OCI-LY7 (cell line): Measurements from ENCODE around the gene NTSR1. TPM values are rescaled to one million over a fixed set of nuclear protein-coding genes. Genes with fewer than 3 reads are reported as not detected.
A peak's percentile ranks its signal among the peaks of the same experiment; 100 is the strongest.

Source experiments
- Bru-seq: library from RNA; stranded (reverse); fragments of 400-500 nt; gene quantifications from one replicate; lab custom pipeline; 2021; lab: Mats Ljungman, UMichigan
- BruChase-seq, 2 experiments: library from RNA; stranded (reverse); fragments of 400-500 nt; gene quantifications; one replicate each; lab custom pipeline; 2021; lab: Mats Ljungman, UMichigan
- BruUV-seq: library from RNA; stranded (reverse); fragments of 400-500 nt; replicated peaks from 2 replicates; lab custom pipeline; 2021; lab: Mats Ljungman, UMichigan
- CTCF ChIA-PET: fragments of 300-600 bp; sonication (Branson Sonifier 250); formaldehyde crosslinking; loops from one replicate; lab custom pipeline; 2022; ENCODE audit warnings: antibody characterized with exemption; ENCODE audit not compliant: unreplicated experiment; lab: Charles Lee
- POLR2A ChIA-PET: fragments of 300-600 bp; sonication (Branson Sonifier 250); formaldehyde crosslinking; loops from one replicate; lab custom pipeline; 2022; ENCODE audit warnings: antibody characterized with exemption; lab: Charles Lee
- DNase-seq: peaks from one replicate; pipeline ENCODE4 v3.0.0-alpha.2; 2015; ENCODE audit warnings: low spot score
- H2AFZ ChIP-seq: fragments of 200-600 bp; sonication (generic), shearing (Covaris generic); 2 replicates; pipeline ENCODE4 v1.6.1; 2014; ENCODE audit warnings: mild to moderate bottlenecking, antibody characterized with exemption, low read length, moderate library complexity
- H3K27ac ChIP-seq: fragments of 200-600 bp; sonication (generic); 2 replicates; pipeline ENCODE4 v1.5.1; 2014; ENCODE audit warnings: mixed run types, low read depth, mild to moderate bottlenecking, moderate library complexity, low read length, inconsistent platforms; ENCODE audit not compliant: poor library complexity, severe bottlenecking
- H3K36me3 ChIP-seq: fragments of 200-600 bp; sonication (generic); 2 replicates; pipeline ENCODE4 v1.6.1; 2014; ENCODE audit warnings: mild to moderate bottlenecking, antibody characterized with exemption, low read length, moderate library complexity, mixed read lengths; ENCODE audit not compliant: insufficient read depth
- H3K4me1 ChIP-seq: fragments of 200-600 bp; sonication (generic); 2 replicates; pipeline ENCODE4 v1.5.1; 2014; ENCODE audit warnings: mild to moderate bottlenecking, low read length; ENCODE audit not compliant: insufficient read depth, poor library complexity, severe bottlenecking
- H3K4me2 ChIP-seq: fragments of 200-600 bp; sonication (generic); 2 replicates; pipeline ENCODE4 v1.6.1; 2014; ENCODE audit warnings: mild to moderate bottlenecking, low read length
- H3K4me3 ChIP-seq: fragments of 200-600 bp; sonication (generic); 2 replicates; pipeline ENCODE4 v1.5.1; 2014; ENCODE audit warnings: mild to moderate bottlenecking, low read depth, low read length; ENCODE audit not compliant: poor library complexity, severe bottlenecking
- H3K79me2 ChIP-seq: fragments of 200-600 bp; sonication (generic); 2 replicates; pipeline ENCODE4 v1.6.1; 2016; ENCODE audit warnings: low read depth, mild to moderate bottlenecking, low read length, moderate library complexity, mixed read lengths; ENCODE audit not compliant: insufficient read depth
- H3K9me2 ChIP-seq: fragments of 200-600 bp; sonication (generic); 2 replicates; pipeline ENCODE4 v1.6.1; 2016; ENCODE audit warnings: mild to moderate bottlenecking, low read length, mixed read lengths; ENCODE audit not compliant: insufficient read depth
- H3K9me3 ChIP-seq: fragments of 200-600 bp; sonication (generic); 2 replicates; pipeline ENCODE4 v1.6.1; 2014; ENCODE audit warnings: mild to moderate bottlenecking, mixed run types, low read length, mixed read lengths
- H4K20me1 ChIP-seq: fragments of 200-600 bp; sonication (generic); 2 replicates; pipeline ENCODE4 v1.6.1; 2014; ENCODE audit warnings: mild to moderate bottlenecking, antibody characterized with exemption, low read length, moderate library complexity, mixed read lengths; ENCODE audit not compliant: insufficient read depth
- CTCF ChIP-seq: fragments of 200-600 bp; sonication (generic); conservative IDR thresholded peaks from 2 replicates; pipeline ENCODE4 v1.5.1; 2014; ENCODE audit warnings: mild to moderate bottlenecking, antibody characterized with exemption, low read length, moderate library complexity, mixed read lengths
- EZH2phosphoT487 ChIP-seq: fragments of 200-600 bp; sonication (generic); IDR thresholded peaks from 2 replicates; pipeline ENCODE4 v1.6.1; 2018; ENCODE audit warnings: low read depth, borderline replicate concordance, mild to moderate bottlenecking, mixed run types, antibody characterized with exemption, low read length, moderate library complexity, mixed read lengths
- intact Hi-C: fragments of 100-400 bp; cut with micrococcal nuclease; formaldehyde crosslinking; loops from one replicate; pipeline ENCODE4 v1.10.0; 2022; ENCODE audit not compliant: unreplicated experiment
- long read RNA-seq: library from polyadenylated mRNA; stranded (forward); transcript quantifications from one replicate; pipeline ENCODE4 v2.0.0, GENCODE V29; 2022
- total RNA-seq, 2 experiments: library from RNA; depleted of rRNA in 1 of 2; stranded (reverse); fragments of >200 nt in 1 of 2; shearing (Covaris generic) in 1 of 2; gene quantifications; 2 replicates each; pipeline ENCODE4 v1.2.3, GENCODE V29; 2014 to 2022

The NTSR1 gene
- not detected in 2 replicates for total RNA-seq (2014; rRNA removed; shearing (Covaris generic))
- total RNA-seq (2022), result not detected in 2 replicates
- percentile 9 among the genes with signal in this experiment for Bru-seq, nascent RNA
- percentile 8 among the genes with signal in this experiment for BruChase-seq, experiment 1, labeled RNA remaining after a 6-hour chase
- percentile 15 among the genes with signal in this experiment for BruChase-seq, experiment 2, labeled RNA remaining after a 2-hour chase
- long read RNA-seq, result 0 reads

- no peak for TF ChIP-seq CTCF
- no peak for TF ChIP-seq EZH2phosphoT487
- H3K9me2 ChIP-seq, result no peaks in the 10 kb centered on the region
- ChIA-PET CTCF (no interaction called here), POLR2A (interaction anchor here (0.8 kb wide), 1 partner anchor 25 kb away, joined by 3 read pairs; no protein-coding TSS in a partner anchor)
- no TSS peak for BruUV-seq
- H2AFZ ChIP-seq, result no peak within 1 kb of the TSS
- no peak within 1 kb of the TSS for H3K4me2 ChIP-seq
- no peaks in the 10 kb centered on the region for H3K9me3 ChIP-seq
- H3K4me1 ChIP-seq, result no peaks in the 10 kb centered on the region
- H3K36me3 ChIP-seq, result no peaks in the 10 kb centered on the region
- H3K79me2 ChIP-seq, result no peaks in the 10 kb centered on the region
- no peaks in the 10 kb centered on the region for H4K20me1 ChIP-seq
- H3K4me3 ChIP-seq, result no peak within 1 kb of the TSS
- DNase-seq, result no peak
- H3K27ac ChIP-seq, result no peak within 1 kb of the TSS
- intact Hi-C loops, result no loop called here
Observed at GRCh38 chr20:62708591-62709536, at the start of gene NTSR1. NTSR1 (plus strand) TSS chr20:62708836; CDS start chr20:62709208, 372 bp downstream.

- ChIA-PET CTCF (no interaction called here), POLR2A (interaction anchor here (0.6 kb wide), 1 partner anchor 129 kb away, joined by 3 read pairs; no protein-coding TSS in a partner anchor)
- no peak overlapping the region for H2AFZ ChIP-seq
- TF ChIP-seq EZH2phosphoT487 (no peak), CTCF (no peak)
- no TSS peak for BruUV-seq
- intact Hi-C loops, result no loop called here
- H3K9me2 ChIP-seq, result no peaks in the 10 kb centered on the region
- peaks cover 9% of the 10 kb centered on the region for H3K4me1 ChIP-seq
- no peaks in the 10 kb centered on the region for H3K9me3 ChIP-seq
- no peak for DNase-seq
- H3K4me2 ChIP-seq, result no peak overlapping the region
- H4K20me1 ChIP-seq, result no peaks in the 10 kb centered on the region; the same call in 1 of the 2 replicates
- no peak overlapping the region for H3K4me3 ChIP-seq
- H3K79me2 ChIP-seq, result peaks cover 5% of the 10 kb centered on the region; the same call in 1 of the 2 replicates
- H3K36me3 ChIP-seq, result peaks cover 73% of the 10 kb centered on the region
- no peak overlapping the region for H3K27ac ChIP-seq
Observed at GRCh38 chr20:62659488-62660239, 49.0 kb upstream of the NTSR1 start.
